GM12874 (cell line): ENCODE measurements around the gene ANKAR.

Experiments
- TF ChIP-seq, protein P1 (sequence below): IDR thresholded peaks from 2 replicates; pipeline ENCODE4 v1.5.1; 2011; ENCODE audit warnings: low read depth, mild to moderate bottlenecking, control low read depth, low read length, moderate library complexity; ENCODE audit not compliant: insufficient read depth

The ANKAR gene, protein sequence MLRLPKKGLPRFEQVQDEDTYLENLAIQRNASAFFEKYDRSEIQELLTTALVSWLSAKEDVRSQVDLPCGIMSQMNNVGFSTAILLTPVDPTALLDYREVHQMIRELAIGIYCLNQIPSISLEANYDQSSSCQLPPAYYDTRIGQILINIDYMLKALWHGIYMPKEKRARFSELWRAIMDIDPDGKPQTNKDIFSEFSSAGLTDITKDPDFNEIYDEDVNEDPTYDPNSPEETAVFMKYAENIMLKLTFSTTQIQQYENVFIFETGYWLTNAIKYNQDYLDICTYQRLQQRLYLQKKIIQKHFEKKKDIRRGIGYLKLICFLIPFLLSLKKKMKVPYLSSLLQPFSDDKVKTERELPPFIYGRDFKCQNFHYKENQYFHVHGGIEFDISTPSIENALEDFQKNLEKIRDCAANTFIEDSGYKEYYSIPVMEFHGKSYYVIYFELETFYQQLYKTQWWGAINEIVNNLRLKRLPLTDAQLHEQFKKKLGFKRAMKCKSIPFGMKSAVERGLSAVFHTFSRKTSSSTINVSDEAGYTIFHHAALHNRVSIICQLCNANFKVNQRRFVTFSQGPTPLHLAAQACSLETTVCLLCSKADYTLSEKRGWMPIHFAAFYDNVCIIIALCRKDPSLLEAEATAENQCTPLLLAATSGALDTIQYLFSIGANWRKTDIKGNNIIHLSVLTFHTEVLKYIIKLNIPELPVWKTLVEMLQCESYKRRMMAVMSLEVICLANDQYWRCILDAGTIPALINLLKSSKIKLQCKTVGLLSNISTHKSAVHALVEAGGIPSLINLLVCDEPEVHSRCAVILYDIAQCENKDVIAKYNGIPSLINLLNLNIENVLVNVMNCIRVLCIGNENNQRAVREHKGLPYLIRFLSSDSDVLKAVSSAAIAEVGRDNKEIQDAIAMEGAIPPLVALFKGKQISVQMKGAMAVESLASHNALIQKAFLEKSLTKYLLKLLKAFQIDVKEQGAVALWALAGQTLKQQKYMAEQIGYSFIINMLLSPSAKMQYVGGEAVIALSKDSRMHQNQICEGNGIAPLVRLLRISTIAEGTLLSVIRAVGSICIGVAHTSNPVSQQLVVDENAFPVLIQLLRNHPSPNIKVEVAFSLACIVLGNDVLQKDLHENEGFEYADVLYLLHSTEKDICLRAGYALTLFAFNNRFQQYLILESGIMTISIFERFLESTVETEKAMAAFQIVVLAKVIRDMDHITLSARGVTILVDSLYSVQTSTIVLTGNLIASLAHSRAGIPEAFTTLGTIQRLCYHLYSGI (N-terminal part only)

DNA sequence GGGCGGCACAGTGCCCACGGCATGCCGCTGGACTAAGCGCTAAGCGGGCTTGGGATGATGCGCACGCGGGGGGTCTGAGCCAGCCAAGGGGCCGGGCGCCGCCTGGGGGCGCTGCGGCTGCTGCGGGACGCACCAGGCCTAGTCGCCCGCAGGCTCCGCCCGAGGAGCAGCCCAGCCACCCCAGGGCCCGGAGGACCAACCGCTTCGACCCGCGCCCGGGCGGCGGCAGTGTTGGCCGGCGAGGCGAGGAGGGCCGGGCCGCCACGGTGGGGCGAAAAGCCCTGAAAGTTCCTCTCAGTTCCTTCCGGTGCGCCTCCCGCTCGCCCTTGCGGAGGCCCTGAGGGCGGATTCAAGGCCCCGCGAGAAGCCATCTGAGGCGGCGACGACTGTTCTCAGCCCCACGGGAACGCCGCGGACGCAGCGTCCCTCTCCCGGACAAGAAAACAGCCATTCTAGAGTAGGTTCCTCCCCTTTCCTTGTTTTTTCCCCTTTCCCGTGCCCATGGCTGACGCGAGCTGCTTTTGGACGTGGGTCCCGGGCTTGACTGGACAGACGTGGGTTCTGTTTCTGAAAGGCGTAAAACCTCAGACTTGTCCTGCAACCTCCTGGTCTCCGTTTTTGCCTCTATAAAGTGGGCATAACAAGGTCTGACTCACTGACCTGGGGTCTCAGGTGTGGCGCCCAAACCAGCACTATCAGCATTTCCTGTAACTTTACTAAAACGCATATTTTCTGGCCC lies at the start of gene ANKAR:
TSS of gene ANKAR (plus strand) at position 297 of the 739 bp plus-strand sequence. CDS start 1,821 bp downstream, outside the sequence.
- TF ChIP-seq, protein P1, sequence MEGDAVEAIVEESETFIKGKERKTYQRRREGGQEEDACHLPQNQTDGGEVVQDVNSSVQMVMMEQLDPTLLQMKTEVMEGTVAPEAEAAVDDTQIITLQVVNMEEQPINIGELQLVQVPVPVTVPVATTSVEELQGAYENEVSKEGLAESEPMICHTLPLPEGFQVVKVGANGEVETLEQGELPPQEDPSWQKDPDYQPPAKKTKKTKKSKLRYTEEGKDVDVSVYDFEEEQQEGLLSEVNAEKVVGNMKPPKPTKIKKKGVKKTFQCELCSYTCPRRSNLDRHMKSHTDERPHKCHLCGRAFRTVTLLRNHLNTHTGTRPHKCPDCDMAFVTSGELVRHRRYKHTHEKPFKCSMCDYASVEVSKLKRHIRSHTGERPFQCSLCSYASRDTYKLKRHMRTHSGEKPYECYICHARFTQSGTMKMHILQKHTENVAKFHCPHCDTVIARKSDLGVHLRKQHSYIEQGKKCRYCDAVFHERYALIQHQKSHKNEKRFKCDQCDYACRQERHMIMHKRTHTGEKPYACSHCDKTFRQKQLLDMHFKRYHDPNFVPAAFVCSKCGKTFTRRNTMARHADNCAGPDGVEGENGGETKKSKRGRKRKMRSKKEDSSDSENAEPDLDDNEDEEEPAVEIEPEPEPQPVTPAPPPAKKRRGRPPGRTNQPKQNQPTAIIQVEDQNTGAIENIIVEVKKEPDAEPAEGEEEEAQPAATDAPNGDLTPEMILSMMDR, result peak; percentile 96

GRCh38 chr2:189625636-189626035 lies 48.8 kb upstream of the ANKAR start:
- TF ChIP-seq, protein P1, result no peak

DNA sequence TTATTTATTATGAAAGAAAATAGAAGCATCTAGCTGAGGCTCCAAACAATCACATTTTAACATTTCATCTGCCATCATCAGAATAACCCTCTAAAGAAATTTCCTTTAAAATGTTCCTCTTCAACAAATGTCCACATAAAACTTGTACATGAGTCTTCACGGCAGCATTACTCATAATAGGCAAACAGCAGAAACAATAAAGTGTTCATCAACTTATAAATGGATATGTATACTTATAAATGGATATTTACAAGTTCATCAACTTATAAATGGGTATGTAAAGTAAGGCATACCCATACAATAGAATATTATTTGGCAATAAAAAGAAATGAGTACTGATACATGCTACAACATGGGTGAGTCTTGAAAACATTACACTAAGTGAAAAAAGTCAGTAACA lies 46.7 kb upstream of the ANKAR start:
- TF ChIP-seq, protein P1, result no peak

GRCh38 chr2:189628817-189629530 lies 45.5 kb upstream of the ANKAR start:
- TF ChIP-seq, protein P1, result no peak

DNA sequence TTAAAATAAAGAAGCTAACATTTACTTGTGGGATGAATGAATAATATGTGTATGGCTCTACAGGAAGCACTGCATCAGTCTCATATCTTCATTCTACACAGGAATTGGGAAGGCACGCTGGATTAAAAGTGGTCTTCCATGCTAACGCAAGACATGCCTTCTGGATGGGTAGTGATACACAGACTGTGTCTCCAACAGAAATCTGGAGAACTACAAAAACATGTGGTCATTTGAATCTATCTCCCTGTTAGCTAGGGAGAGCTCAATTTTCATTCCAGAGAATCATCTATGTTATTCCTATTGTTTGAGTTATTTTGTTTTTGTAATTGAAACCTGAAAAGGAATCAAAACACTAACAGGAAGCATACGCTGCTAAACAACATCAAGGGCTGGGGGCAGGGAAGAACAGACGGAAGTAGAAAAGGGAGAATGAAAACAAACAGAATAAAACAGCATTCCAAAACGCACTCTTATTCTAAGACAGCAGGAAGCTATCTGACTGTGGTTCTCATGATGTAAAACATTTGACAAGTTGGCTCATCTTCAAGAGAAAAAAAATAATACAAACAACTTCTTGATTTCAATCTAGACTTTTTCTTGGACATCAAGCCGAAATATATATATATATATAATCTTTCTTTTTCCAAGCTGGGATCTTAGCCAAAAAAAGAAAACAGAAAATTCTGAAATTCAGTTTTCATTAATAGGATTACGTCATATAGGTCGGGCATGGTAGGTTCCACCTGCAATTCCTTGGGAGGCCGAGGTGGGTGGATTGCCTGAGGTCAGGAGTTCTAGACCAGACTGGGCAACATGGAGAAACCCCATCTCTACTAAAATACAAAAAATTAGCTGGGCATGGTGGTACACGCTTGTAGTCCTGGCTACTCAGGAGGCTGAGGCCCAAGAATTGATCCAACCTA lies 44.7 kb upstream of the ANKAR start:
- TF ChIP-seq, protein P1, result no peak

DNA sequence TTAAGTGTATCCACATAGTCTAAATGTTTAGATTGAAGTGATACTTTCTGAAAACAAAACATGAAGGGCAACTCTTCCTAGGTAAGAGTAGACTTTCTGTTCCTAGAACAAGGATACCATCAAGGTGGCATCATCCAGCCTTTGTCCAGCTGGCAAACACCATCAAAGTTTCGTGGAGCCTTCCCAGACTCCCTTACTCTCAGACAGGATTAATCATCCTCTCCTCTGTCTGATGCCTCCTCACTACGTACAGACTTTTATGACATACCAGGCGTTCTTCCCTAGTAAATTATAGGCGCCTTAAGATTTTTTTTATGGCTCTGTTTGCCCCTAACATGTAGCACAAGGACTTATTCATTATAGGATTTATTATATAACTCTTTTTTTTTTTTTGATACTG lies 42.6 kb upstream of the ANKAR start:
- TF ChIP-seq, protein P1, result no peak
